ENCODE results near the gene NSUN6.

Gene NSUN6

GRCh38 chr10:18497806-18498369 is 153.5 kb downstream of the NSUN6 start:
- ATAC-seq: no peak
